GM13977 (cell line): ENCODE measurements around the gene MGA.

Experiments used
- DNase-seq: peaks from one replicate; pipeline ENCODE4 v3.0.0; 2012; ENCODE audit warnings: low spot score
- in situ Hi-C: fragments of 300-500 bp; cut with MboI; formaldehyde crosslinking; loops from one replicate; pipeline ENCODE4 v1.12.0; 2022; ENCODE audit warnings: low sequenced_read_pairs, low pct_unique_long_range_greater_than_20kb, mixed read lengths, inconsistent platforms; ENCODE audit not compliant: unreplicated experiment
- TF ChIP-seq, protein P1 (sequence below): IDR thresholded peaks from 2 replicates; pipeline ENCODE4 v1.5.1; 2012; ENCODE audit warnings: mild to moderate bottlenecking, control low read depth; ENCODE audit not compliant: insufficient read depth; ENCODE audit errors: extremely low read depth, missing control alignments

The MGA gene

DNA sequence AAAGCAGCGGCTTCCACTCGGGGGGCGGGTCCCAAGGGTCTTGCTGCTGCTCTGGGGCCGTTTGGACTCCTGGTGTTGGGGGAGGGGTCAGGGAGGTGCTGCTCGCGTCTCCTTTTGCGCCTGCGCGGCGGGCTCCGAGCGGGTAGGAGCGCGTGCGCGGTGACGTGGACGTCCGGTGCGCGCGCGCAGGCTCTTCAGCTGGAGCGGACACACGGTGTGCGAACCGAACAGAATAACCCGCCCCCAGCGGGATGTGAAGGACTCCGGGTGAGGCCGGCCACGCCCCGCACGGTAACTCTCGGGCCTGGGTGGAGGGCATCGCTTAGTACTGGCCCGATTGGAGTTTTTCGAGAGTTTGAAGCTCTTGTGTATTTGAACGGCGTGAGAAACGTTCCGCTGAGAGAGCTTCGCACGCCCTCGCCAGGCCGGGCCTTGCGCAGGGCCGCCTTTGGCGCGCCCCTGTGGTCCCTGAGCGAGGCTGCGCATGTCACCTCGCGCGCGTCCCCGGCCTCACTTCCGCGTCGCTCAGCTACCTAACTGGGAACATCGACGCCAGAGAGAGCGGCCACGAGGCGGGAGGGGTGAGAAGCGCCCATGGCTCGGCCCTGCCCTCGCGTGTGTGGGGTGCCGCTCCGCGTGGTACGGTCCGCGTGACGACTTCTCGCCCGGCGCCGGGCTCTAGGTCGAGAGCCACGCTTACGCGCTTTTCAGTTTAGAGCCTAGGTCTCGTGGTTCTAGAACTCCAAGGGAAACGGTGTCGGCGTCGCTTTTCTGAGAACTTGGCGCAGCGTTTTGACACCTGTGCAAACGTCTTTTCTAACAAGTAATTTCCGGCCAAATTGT lies at the start of gene MGA:
MGA (plus strand) TSS at position 171 of the 843 bp plus-strand sequence.
- in situ Hi-C loops = no loop called here
- TF ChIP-seq, protein P1, sequence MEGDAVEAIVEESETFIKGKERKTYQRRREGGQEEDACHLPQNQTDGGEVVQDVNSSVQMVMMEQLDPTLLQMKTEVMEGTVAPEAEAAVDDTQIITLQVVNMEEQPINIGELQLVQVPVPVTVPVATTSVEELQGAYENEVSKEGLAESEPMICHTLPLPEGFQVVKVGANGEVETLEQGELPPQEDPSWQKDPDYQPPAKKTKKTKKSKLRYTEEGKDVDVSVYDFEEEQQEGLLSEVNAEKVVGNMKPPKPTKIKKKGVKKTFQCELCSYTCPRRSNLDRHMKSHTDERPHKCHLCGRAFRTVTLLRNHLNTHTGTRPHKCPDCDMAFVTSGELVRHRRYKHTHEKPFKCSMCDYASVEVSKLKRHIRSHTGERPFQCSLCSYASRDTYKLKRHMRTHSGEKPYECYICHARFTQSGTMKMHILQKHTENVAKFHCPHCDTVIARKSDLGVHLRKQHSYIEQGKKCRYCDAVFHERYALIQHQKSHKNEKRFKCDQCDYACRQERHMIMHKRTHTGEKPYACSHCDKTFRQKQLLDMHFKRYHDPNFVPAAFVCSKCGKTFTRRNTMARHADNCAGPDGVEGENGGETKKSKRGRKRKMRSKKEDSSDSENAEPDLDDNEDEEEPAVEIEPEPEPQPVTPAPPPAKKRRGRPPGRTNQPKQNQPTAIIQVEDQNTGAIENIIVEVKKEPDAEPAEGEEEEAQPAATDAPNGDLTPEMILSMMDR = peak; percentile 11
- peak; percentile 93 for DNase-seq

DNA sequence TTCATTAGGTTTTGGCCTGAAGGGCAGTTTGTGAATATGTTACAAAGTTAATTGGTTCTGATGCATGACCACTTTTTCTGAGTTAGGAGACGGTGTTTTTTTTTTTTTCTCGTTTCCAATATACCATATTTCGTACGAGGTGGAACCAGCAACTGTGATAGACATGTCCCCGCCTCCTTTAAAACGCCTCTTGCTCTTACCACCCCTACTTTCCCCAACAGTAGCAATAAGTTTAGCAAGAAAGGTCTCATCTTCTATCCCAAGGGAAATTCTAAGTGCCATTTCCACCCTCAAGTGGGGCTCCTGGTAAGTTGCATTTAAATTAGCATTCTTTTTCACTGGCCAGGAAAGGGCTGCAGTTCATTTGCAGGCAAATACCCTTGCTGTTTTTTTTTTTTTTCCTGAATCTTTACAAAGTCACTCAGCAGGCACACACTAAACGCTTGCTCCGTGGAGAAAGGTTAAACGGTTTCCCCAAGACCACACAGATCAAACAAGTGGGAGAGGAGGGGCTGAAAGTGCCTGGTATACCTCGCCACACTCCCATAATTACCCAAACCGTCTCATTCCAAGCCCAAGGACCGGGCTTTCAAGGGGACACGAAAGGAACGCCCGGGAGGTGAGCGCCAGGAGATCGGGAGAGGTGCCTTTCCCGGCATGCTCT lies 39.5 kb upstream of the MGA start:
- TF ChIP-seq, protein P1 = no peak
- in situ Hi-C loops = no loop called here
- no peak for DNase-seq

DNA sequence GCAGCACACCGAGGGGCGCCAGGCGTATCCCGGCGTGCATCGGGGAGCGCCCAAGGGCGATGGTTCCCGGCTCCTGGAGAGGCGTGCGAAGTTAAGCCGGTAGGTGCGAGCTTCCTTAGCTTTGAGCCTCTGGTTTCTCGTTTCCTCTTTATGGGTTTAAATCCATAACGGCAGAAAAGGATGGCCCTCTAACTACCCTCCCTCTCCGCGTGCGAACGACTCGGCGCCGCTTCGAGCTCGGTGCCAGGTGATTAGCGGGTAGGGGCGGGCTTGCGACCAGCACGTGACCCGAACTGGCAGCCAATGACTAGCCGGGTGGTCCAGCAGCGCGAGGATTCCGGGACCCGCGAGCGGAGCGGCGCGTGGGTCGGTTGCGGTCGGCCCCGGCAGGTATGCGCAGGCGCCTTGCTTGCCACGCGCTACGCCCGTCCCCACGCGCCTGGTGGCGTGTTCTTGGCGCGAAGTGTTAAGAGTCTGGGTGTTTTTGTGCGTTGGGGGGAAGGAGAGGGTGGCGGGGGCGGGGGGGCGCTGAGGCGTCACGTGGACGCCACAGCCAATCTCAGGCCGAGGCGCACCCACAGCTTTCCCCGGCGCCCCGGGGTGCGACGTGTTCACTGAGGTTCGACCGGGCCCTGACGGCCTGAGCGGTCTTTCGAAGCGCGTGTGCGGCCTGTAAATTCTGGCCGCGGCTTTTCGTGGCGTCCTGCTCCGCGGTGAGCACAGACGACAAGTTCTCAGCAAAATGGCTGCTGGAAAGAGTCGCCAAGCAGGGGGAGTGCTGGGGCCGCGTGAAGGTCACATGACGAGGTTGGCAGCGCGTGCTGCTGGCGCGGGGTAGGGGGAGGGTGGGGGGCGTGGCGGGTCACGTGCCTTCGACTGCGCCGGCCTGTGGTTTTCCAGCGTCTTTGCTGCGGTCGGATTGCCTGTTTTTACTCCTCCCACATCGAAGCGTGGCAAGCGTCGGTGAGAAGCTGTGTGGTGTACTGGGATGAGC lies 38.7 kb upstream of the MGA start:
- in situ Hi-C loops = no loop called here
- TF ChIP-seq, protein P1 = no peak
- peak; percentile 88 for DNase-seq

DNA sequence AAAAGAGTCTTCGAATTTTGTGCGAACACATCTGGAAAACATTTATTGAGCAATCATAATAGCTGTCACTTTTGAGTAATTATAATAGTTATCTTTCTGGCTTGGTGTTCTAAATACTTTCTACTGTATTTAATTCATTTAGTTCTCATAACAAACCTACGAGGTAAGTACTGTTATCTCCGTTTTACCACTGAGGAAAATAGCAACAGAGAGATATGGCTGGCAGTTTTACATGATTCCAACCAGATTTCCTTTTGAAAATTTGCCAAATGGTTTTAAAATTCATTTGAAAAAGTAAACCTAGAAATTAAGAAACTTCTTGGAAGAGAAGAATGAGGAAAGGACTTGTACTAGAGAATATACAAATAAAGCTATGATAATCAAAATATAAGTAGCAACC lies 37.3 kb upstream of the MGA start:
- DNase-seq = no peak
- TF ChIP-seq, protein P1 = no peak
- in situ Hi-C loops = no loop called here

DNA sequence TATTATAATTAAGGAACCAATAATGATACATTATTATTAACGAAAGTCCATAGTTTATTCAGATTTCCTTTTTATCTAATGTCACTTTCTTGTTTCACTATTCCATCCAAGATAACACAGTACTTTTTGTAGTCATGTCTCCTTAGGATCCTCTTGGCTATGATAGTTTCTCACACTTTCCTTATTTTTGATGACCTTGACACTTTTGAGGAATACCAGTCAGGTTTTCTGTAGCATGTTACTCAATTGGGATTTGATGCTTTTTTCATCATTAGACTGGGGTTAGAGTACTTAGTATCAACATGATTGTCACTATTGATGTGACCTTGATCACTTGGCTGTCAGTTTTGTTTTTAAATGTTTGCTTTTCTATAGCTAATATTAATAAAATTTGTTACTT lies 33.0 kb upstream of the MGA start:
- in situ Hi-C loops = no loop called here
- no peak for DNase-seq
- TF ChIP-seq, protein P1 = no peak

DNA sequence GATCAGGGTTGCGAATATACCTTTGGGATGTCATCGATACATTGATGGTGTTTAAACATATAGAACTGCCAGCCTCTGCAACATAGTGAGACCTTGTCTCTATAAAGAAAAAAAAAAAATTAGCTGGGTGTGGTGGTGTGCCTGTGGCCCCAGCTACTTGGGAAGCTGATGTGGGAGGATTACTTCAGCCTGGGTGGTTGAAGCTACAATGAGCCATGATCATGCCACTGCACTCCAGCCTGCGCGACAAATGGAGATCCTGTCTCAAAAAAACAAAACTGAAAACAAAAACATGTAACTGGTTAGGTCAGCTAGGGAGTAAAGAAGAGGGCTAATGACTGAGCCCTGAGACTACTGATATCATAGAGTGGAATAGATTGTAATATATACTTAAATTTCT lies 30.7 kb upstream of the MGA start:
- DNase-seq = no peak
- TF ChIP-seq, protein P1 = no peak
- in situ Hi-C loops = no loop called here
